CD14-positive monocyte (primary cell): ENCODE results near the gene ST3GAL3. TPM values are rescaled to one million over a fixed set of nuclear protein-coding genes. Genes with fewer than 3 reads are reported as not detected.

Source experiments
- DNase-seq, 3 donors: peaks; one replicate each; pipeline ENCODE4 v3.0.0-alpha.2; 2011 to 2022
- H2AFZ ChIP-seq: 2 replicates; pipeline ENCODE4 v1.6.0; 2012; ENCODE audit warnings: mild to moderate bottlenecking, low read depth, low read length, inconsistent platforms; ENCODE audit not compliant: insufficient read depth, poor library complexity, severe bottlenecking
- H3K27ac ChIP-seq, 2 donors: 1 replicate in 1 of 2; 2 replicates in 1 of 2; pipeline ENCODE4 v1.5.1; 2012 to 2013; ENCODE audit warnings: low read length in 2 of 2, control low read depth in 1 of 2, inconsistent platforms in 1 of 2, low read depth in 1 of 2, mild to moderate bottlenecking in 1 of 2
- H3K27me3 ChIP-seq, 2 donors: one replicate each; pipeline versions ENCODE4 v1.6.0 to v1.6.1; 2011 to 2013; ENCODE audit warnings: low read length in 2 of 2; ENCODE audit not compliant: control insufficient read depth in 2 of 2, insufficient read depth in 2 of 2
- H3K36me3 ChIP-seq, 2 donors: replicated peaks in 1 of 2; 1 replicate in 1 of 2; 2 replicates in 1 of 2; pipeline versions ENCODE4 v1.5.1 to v1.6.1; 2012 to 2013; ENCODE audit warnings: low read length in 2 of 2, control low read depth in 1 of 2, inconsistent platforms in 1 of 2, mild to moderate bottlenecking in 1 of 2; ENCODE audit not compliant: insufficient read depth in 2 of 2, control insufficient read depth in 1 of 2
- H3K4me1 ChIP-seq, 2 donors: 1 replicate in 1 of 2; 2 replicates in 1 of 2; pipeline versions ENCODE4 v1.5.1 to v1.6.1; 2012 to 2013; ENCODE audit warnings: low read length in 2 of 2, control low read depth in 1 of 2, inconsistent platforms in 1 of 2, mild to moderate bottlenecking in 1 of 2, moderate library complexity in 1 of 2; ENCODE audit not compliant: insufficient read depth in 2 of 2, control insufficient read depth in 1 of 2
- H3K4me2 ChIP-seq: replicated peaks from 2 replicates; pipeline ENCODE3; 2012; ENCODE audit warnings: low read length, moderate library complexity, mild to moderate bottlenecking; ENCODE audit not compliant: poor library complexity, severe bottlenecking; ENCODE audit errors: extremely low read depth
- H3K4me3 ChIP-seq, 3 experiments: fragments of 200-600 bp in 1 of 3; sonication (generic) in 1 of 3; replicated peaks in 1 of 3; 1 replicate in 2 of 3; 2 replicates in 1 of 3; pipeline ENCODE4 v1.5.1; 2011 to 2013; ENCODE audit warnings: low read length in 3 of 3, mild to moderate bottlenecking in 3 of 3, control low read depth in 2 of 3, low read depth in 2 of 3, inconsistent platforms in 1 of 3, moderate library complexity in 1 of 3
- H3K79me2 ChIP-seq: 2 replicates; pipeline ENCODE4 v1.6.0; 2012; ENCODE audit warnings: mild to moderate bottlenecking, control low read depth, inconsistent platforms, low read length, moderate library complexity; ENCODE audit not compliant: insufficient read depth
- H3K9ac ChIP-seq: 2 replicates; pipeline ENCODE4 v1.6.0; 2017; ENCODE audit warnings: low read length, mild to moderate bottlenecking; ENCODE audit not compliant: insufficient read depth, poor library complexity, severe bottlenecking
- H3K9me3 ChIP-seq, 2 donors: replicated peaks in 1 of 2; 1 replicate in 1 of 2; 2 replicates in 1 of 2; pipeline versions ENCODE4 v1.5.1 to v1.6.1; 2012 to 2013; ENCODE audit warnings: low read length in 2 of 2, control low read depth in 1 of 2; ENCODE audit not compliant: control insufficient read depth in 1 of 2, insufficient read depth in 1 of 2
- H4K20me1 ChIP-seq: 2 replicates; pipeline ENCODE4 v1.6.0; 2012; ENCODE audit warnings: mild to moderate bottlenecking, low read length, control low read depth, moderate library complexity; ENCODE audit not compliant: insufficient read depth
- H3K27ac Mint-ChIP-seq, 7 donors: one replicate each; pipeline ENCODE4 v1.8.0; 2020; ENCODE audit warnings: mild to moderate bottlenecking in 7 of 7, mixed read lengths in 7 of 7, moderate library complexity in 6 of 7, inconsistent platforms in 2 of 7
- H3K27me3 Mint-ChIP-seq, 3 donors: one replicate each; pipeline ENCODE4 v1.8.0; 2021 to 2022; ENCODE audit warnings: low read depth in 3 of 3, mild to moderate bottlenecking in 3 of 3, mixed read lengths in 3 of 3, moderate library complexity in 3 of 3, inconsistent platforms in 1 of 3
- H3K36me3 Mint-ChIP-seq, 2 donors: one replicate each; pipeline ENCODE4 v1.8.0; 2020; ENCODE audit warnings: mixed read lengths in 2 of 2, inconsistent platforms in 1 of 2, mild to moderate bottlenecking in 1 of 2
- H3K4me1 Mint-ChIP-seq: one replicate; pipeline ENCODE4 v1.8.0; 2020; ENCODE audit warnings: mild to moderate bottlenecking, mixed read lengths
- H3K4me3 Mint-ChIP-seq, 2 donors: one replicate each; pipeline ENCODE4 v1.8.0; 2020; ENCODE audit warnings: mild to moderate bottlenecking in 2 of 2, mixed read lengths in 2 of 2, moderate library complexity in 1 of 2
- H3K9me3 Mint-ChIP-seq, 7 donors: one replicate each; pipeline ENCODE4 v1.8.0; 2020 to 2022; ENCODE audit warnings: mixed read lengths in 7 of 7, mild to moderate bottlenecking in 6 of 7, moderate library complexity in 6 of 7, inconsistent platforms in 2 of 7
- WGBS: methylation state at CpG from one replicate; pipeline ENCODE4 v1.1.5; 2013; ENCODE audit warnings: missing lambda C conversion rate; ENCODE audit not compliant: insufficient coverage; 5-methylcytosine and 5-hydroxymethylcytosine counted together
- intact Hi-C, 2 donors: fragments of 100-400 bp; cut with micrococcal nuclease; formaldehyde crosslinking; loops; one replicate each; pipeline versions ENCODE4 v1.15.0 to v1.15.1; 2023
- polyA plus RNA-seq, 3 donors: library from polyadenylated mRNA; depleted of rRNA in 1 of 3; unstranded in 2 of 3; stranded (reverse) in 1 of 3; fragments of 300-500 nt in 2 of 3; fragments of >200 nt in 1 of 3; fragmentation: Illumina TruSeq in 2 of 3; gene quantifications; 1 replicate in 2 of 3; 2 replicates in 1 of 3; pipeline ENCODE4 v1.2.3, GENCODE V29; 2012 to 2021
- TF ChIP-seq, protein P1 (sequence below): fragments of 200-600 bp; IDR thresholded peaks from one replicate; pipeline ENCODE4 v1.8.0; 2022; ENCODE audit warnings: antibody characterized with exemption, mild to moderate bottlenecking

ST3GAL3 gene
- polyA plus RNA-seq, 3 donors: 1.6 to 4.5 (median 2.1) TPM

DNA sequence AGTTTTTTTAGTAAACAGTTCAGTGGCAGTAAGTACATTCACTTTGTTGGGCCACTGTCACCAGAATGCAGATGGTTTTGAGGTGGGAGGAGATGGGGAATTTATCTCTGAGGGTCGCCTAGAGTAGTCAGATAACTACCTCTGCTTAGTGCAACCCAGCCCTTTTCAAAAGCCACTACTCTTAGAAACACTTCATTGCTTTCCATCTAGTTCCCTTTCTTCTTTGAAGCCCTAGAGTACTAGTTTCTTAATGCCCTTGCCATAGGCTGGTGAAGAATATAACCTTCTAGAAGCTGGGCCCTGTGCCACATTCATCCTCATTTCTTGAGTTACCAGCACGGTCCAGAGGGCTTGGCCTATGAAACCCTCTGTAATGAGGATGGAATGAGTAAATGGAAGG is 28.4 kb upstream of the ST3GAL3 start:
- Histone ChIP-seq H3K27me3 (no peaks in the 10 kb centered on the region), H4K20me1 (peaks cover 49% of the 10 kb centered on the region), H3K9me3 (no peaks in the 10 kb centered on the region), H3K4me1 (no peaks in the 10 kb centered on the region), H3K9ac (no peak overlapping the region), H3K4me3 (no peak overlapping the region), H3K4me2 (no peak overlapping the region), H3K27ac (no peak overlapping the region), H3K79me2 (peaks cover 5% of the 10 kb centered on the region), H3K36me3 (peaks cover 74 to 98% of the 10 kb centered on the region in 2 donors), H2AFZ (no peak overlapping the region)
- intact Hi-C loops: no loop called here
- TF ChIP-seq, protein P1, sequence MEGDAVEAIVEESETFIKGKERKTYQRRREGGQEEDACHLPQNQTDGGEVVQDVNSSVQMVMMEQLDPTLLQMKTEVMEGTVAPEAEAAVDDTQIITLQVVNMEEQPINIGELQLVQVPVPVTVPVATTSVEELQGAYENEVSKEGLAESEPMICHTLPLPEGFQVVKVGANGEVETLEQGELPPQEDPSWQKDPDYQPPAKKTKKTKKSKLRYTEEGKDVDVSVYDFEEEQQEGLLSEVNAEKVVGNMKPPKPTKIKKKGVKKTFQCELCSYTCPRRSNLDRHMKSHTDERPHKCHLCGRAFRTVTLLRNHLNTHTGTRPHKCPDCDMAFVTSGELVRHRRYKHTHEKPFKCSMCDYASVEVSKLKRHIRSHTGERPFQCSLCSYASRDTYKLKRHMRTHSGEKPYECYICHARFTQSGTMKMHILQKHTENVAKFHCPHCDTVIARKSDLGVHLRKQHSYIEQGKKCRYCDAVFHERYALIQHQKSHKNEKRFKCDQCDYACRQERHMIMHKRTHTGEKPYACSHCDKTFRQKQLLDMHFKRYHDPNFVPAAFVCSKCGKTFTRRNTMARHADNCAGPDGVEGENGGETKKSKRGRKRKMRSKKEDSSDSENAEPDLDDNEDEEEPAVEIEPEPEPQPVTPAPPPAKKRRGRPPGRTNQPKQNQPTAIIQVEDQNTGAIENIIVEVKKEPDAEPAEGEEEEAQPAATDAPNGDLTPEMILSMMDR: no peak
- Mint-ChIP-seq H3K4me3 (no peak overlapping the region), H3K36me3 (peaks cover 76 to 85% of the 10 kb centered on the region in 2 donors), H3K27me3 (peaks cover 0 to 2% (median 0%) of the 10 kb centered on the region in 3 donors), H3K4me1 (no peaks in the 10 kb centered on the region), H3K27ac (peak overlapping the region in 2 of 7 donors; percentile 28 to 47), H3K9me3 (no peaks in the 10 kb centered on the region)
- DNase-seq: no peak
- no CpG with 5 or more reads among the region's 2 CpGs for WGBS

DNA sequence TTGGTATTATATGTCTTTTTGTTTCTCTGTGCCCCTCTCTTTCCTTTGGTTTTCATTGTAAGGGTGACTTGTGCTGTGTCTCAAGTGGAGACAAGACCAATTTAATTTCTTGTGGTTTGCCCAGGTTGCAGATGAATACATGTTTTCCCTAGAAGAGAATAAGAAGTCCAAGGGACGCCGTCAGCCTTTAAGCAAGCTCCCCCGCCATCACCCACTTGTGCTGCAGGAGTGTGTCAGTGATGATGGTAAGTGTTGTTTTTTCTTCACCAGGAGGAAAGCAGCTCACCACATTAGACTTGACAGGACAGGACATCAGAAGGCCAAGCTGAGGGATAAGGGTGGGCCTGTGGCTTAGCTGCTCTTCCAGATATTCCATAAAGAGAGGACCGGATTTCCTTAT is 23.8 kb upstream of the ST3GAL3 start:
- no peaks in the 10 kb centered on the region for H3K4me1 ChIP-seq
- Mint-ChIP-seq H3K36me3 (peaks cover 40 to 89% of the 10 kb centered on the region in 2 donors), H3K4me1 (peaks cover 2% of the 10 kb centered on the region), H3K27me3 (no peaks in the 10 kb centered on the region), H3K27ac (peak overlapping the region in 1 of 7 donors; percentile 31), H3K9me3 (no peaks in the 10 kb centered on the region), H3K4me3 (no peak overlapping the region)
- no peaks in the 10 kb centered on the region for H3K9me3 ChIP-seq
- no peaks in the 10 kb centered on the region for H3K27me3 ChIP-seq
- no peak overlapping the region for H3K4me3 ChIP-seq
- TF ChIP-seq, protein P1: no peak
- no peak overlapping the region for H3K4me2 ChIP-seq
- peaks cover 39% of the 10 kb centered on the region for H4K20me1 ChIP-seq
- no peaks in the 10 kb centered on the region for H3K79me2 ChIP-seq
- no peak overlapping the region for H3K27ac ChIP-seq
- H3K9ac ChIP-seq: no peak overlapping the region
- no CpG with 5 or more reads among the region's 4 CpGs for WGBS
- intact Hi-C loops: no loop called here
- no peak for DNase-seq
- no peak overlapping the region for H2AFZ ChIP-seq
- H3K36me3 ChIP-seq: peaks cover 88 to 100% of the 10 kb centered on the region in 2 donors
